A549 (cell line): ENCODE data around the gene LRG1. TPM values are rescaled to one million over a fixed set of nuclear protein-coding genes. Genes with fewer than 3 reads are reported as not detected.

Experiments used
- ATAC-seq, 2 experiments: fragments of 200-7000 bp in 1 of 2; fragments of >200 bp in 1 of 2; cut with Nextera tagmentation in 1 of 2; cut with Tn5 transposase in 1 of 2; 3 replicates each; pipeline versions ENCODE4 v1.8.0 to v1.9.1; 2018 to 2020; ENCODE audit warnings: mild to moderate bottlenecking in 1 of 2, moderate library complexity in 1 of 2
- CTCF ChIA-PET: fragments of 300-600 bp; sonication (Branson Sonifier 250); formaldehyde crosslinking; extraction: SDS; loops from one replicate; lab custom pipeline; 2021; ENCODE audit warnings: antibody characterized with exemption, inconsistent platforms; lab: Yijun Ruan, JAX
- POLR2A ChIA-PET: fragments of 350-600 bp; formaldehyde crosslinking; extraction: SDS; loops from one replicate; lab custom pipeline; 2021; ENCODE audit warnings: antibody characterized with exemption, inconsistent platforms; lab: Yijun Ruan, JAX
- DNase-seq, 2 experiments: peaks; one replicate each; pipeline versions ENCODE4 v3.0.0 to v3.0.0-alpha.2; 2011 to 2016; ENCODE audit warnings: low read depth in 1 of 2, low spot score in 1 of 2
- FAIRE-seq: peaks from 2 replicates; lab custom pipeline; 2011; peaks lifted over from hg19 to GRCh38; lab: Jason Lieb, UNC
- H3K27ac ChIP-seq, 2 experiments: fragments of >200 bp; sonication (Bioruptor Twin); formaldehyde crosslinking; 3 replicates each; pipeline ENCODE4 v1.5.1; 2016 to 2017
- H3K4me1 ChIP-seq: fragments of >200 bp; sonication (Bioruptor Twin); formaldehyde crosslinking; 3 replicates; pipeline ENCODE4 v1.6.1; 2016
- H3K4me2 ChIP-seq: fragments of >200 bp; sonication (Bioruptor Twin); formaldehyde crosslinking; 3 replicates; pipeline ENCODE4 v1.6.1; 2016
- H3K4me3 ChIP-seq: fragments of >200 bp; sonication (Bioruptor Twin); formaldehyde crosslinking; 3 replicates; pipeline ENCODE4 v1.5.1; 2016
- H3K9me3 ChIP-seq: fragments of >200 bp; sonication (Bioruptor Twin); formaldehyde crosslinking; 3 replicates; pipeline ENCODE4 v1.6.1; 2016
- CBX8 ChIP-seq: fragments of 200-600 bp; sonication (generic); IDR thresholded peaks from 2 replicates; pipeline ENCODE4 v1.6.1; 2016
- CHD2 ChIP-seq: fragments of 150-350 bp; IDR thresholded peaks from 2 replicates; pipeline ENCODE4 v1.6.1; 2014; ENCODE audit warnings: low read length; ENCODE audit not compliant: partially characterized antibody
- CHD4 ChIP-seq: fragments of 200-600 bp; sonication (generic); IDR thresholded peaks from 2 replicates; pipeline ENCODE4 v1.6.1; 2016; ENCODE audit warnings: antibody characterized with exemption, mild to moderate bottlenecking, borderline replicate concordance
- EHF ChIP-seq: fragments of 250-450 bp; sonication (Bioruptor Pico); IDR thresholded peaks from 2 replicates; pipeline ENCODE4 v1.5.0; 2020; ENCODE audit warnings: mild to moderate bottlenecking
- FOSB ChIP-seq: fragments of 250-450 bp; sonication (Bioruptor Pico); IDR thresholded peaks from 2 replicates; pipeline ENCODE4 v1.5.0; 2020; ENCODE audit warnings: mild to moderate bottlenecking, moderate library complexity
- FOXS1 ChIP-seq: fragments of 250-450 bp; sonication (Bioruptor Pico); IDR thresholded peaks from 2 replicates; pipeline ENCODE4 v1.5.0; 2020; ENCODE audit warnings: mild to moderate bottlenecking, moderate library complexity
- GATA3 ChIP-seq: IDR thresholded peaks from 2 replicates; pipeline ENCODE4 v1.6.1; 2012; ENCODE audit warnings: borderline replicate concordance
- HDAC2 ChIP-seq: fragments of 200-600 bp; sonication (generic); IDR thresholded peaks from 2 replicates; pipeline ENCODE4 v1.6.1; 2016
- HEYL ChIP-seq: fragments of 250-450 bp; sonication (Bioruptor Pico); IDR thresholded peaks from 2 replicates; pipeline ENCODE4 v1.8.0; 2021; ENCODE audit warnings: mild to moderate bottlenecking, moderate library complexity
- HOXA7 ChIP-seq: fragments of 250-450 bp; sonication (Bioruptor Pico); IDR thresholded peaks from 2 replicates; pipeline ENCODE4 v1.5.0; 2020; ENCODE audit warnings: mild to moderate bottlenecking, moderate library complexity
- HOXB13 ChIP-seq: fragments of 250-450 bp; sonication (Bioruptor Pico); IDR thresholded peaks from 2 replicates; pipeline ENCODE4 v1.5.0; 2020; ENCODE audit warnings: low read depth, mild to moderate bottlenecking, moderate library complexity
- KDM1A ChIP-seq: fragments of 200-600 bp; sonication (generic); IDR thresholded peaks from 2 replicates; pipeline ENCODE4 v1.6.1; 2016; ENCODE audit warnings: low read depth, mild to moderate bottlenecking
- KDM5A ChIP-seq: fragments of 200-600 bp; sonication (generic); IDR thresholded peaks from 2 replicates; pipeline ENCODE4 v1.6.1; 2016; ENCODE audit warnings: antibody characterized with exemption, mild to moderate bottlenecking
- MAFK ChIP-seq: fragments of 450-650 bp; IDR thresholded peaks from 2 replicates; pipeline ENCODE4 v1.6.1; 2014; ENCODE audit not compliant: partially characterized antibody
- NFE2L2 ChIP-seq: fragments of 150-350 bp; conservative IDR thresholded peaks from 2 replicates; pipeline ENCODE4 v1.6.1; 2014; ENCODE audit warnings: low read length
- NPAS2 ChIP-seq: fragments of 250-450 bp; sonication (Bioruptor Pico); IDR thresholded peaks from 2 replicates; pipeline ENCODE4 v1.8.0; 2022; ENCODE audit warnings: mild to moderate bottlenecking, moderate library complexity, borderline replicate concordance
- NR3C1 ChIP-seq: fragments of >200 bp; sonication (Bioruptor Twin); formaldehyde crosslinking; IDR thresholded peaks from 3 replicates; pipeline ENCODE4 v1.6.1; 2017
- PHF8 ChIP-seq: fragments of 200-600 bp; sonication (generic); IDR thresholded peaks from 2 replicates; pipeline ENCODE4 v1.6.1; 2016; ENCODE audit warnings: low read depth, mild to moderate bottlenecking, antibody characterized with exemption, moderate library complexity, borderline replicate concordance
- POLR2A ChIP-seq: IDR thresholded peaks from 2 replicates; pipeline ENCODE4 v1.6.1; 2012; ENCODE audit warnings: mild to moderate bottlenecking, low read length
- POLR2AphosphoS2 ChIP-seq: conservative IDR thresholded peaks from 2 replicates; pipeline ENCODE4 v1.6.1; 2012; ENCODE audit warnings: low read length, improper control_type of control experiment, inconsistent platforms
- RAD21 ChIP-seq, 2 experiments: fragments of >200 bp in 1 of 2; sonication (Bioruptor Twin) in 1 of 2; formaldehyde crosslinking in 1 of 2; IDR thresholded peaks in 1 of 2; conservative IDR thresholded peaks in 1 of 2; 2 replicates in 1 of 2; 3 replicates in 1 of 2; pipeline ENCODE4 v1.6.1; 2012 to 2018; ENCODE audit warnings: inconsistent platforms in 1 of 2
- RCOR1 ChIP-seq: fragments of 150-350 bp; IDR thresholded peaks from 2 replicates; pipeline ENCODE4 v1.6.1; 2014; ENCODE audit warnings: antibody characterized with exemption, low read length, low read depth
- RFX5 ChIP-seq: fragments of 450-650 bp; IDR thresholded peaks from 2 replicates; pipeline ENCODE4 v1.7.1; 2014; ENCODE audit warnings: antibody characterized with exemption, mild to moderate bottlenecking, moderate library complexity
- SREBF2 ChIP-seq: fragments of 450-650 bp; IDR thresholded peaks from 2 replicates; pipeline ENCODE4 v1.6.1; 2014; ENCODE audit warnings: mild to moderate bottlenecking, moderate library complexity
- TP53 ChIP-seq: fragments of 250-450 bp; sonication (Bioruptor Pico); IDR thresholded peaks from 2 replicates; pipeline ENCODE4 v1.5.0; 2021; ENCODE audit warnings: mild to moderate bottlenecking, moderate library complexity
- ZC3H11A ChIP-seq: fragments of 450-650 bp; IDR thresholded peaks from 2 replicates; pipeline ENCODE4 v1.6.1; 2014; ENCODE audit warnings: antibody characterized with exemption, mild to moderate bottlenecking
- ZSCAN20 ChIP-seq: fragments of 250-450 bp; sonication (Bioruptor Pico); IDR thresholded peaks from 2 replicates; pipeline ENCODE4 v1.8.0; 2022; ENCODE audit warnings: mild to moderate bottlenecking, moderate library complexity
- WGBS: methylation state at CpG from one replicate; pipeline ENCODE4 v1.1.6; 2017; ENCODE audit errors: missing lambda C conversion rate; 5-methylcytosine and 5-hydroxymethylcytosine counted together
- polyA plus RNA-seq, 4 experiments: library from polyadenylated mRNA; depleted of rRNA in 3 of 4; stranded (reverse); fragments of >200 nt; fragmentation: RNase III in 1 of 4; extraction: RNeasy Plus Mini Kit Qiagen cat#74134 plus additional on column Dnase treatment in 1 of 4; gene quantifications; 2 replicates in 3 of 4; 3 replicates in 1 of 4; pipeline ENCODE4 v1.2.3, GENCODE V29; 2011 to 2017
- TF ChIP-seq, protein P1 (sequence below): fragments of >200 bp; sonication (Bioruptor Twin); formaldehyde crosslinking; IDR thresholded peaks from 3 replicates; pipeline ENCODE4 v1.6.1; 2016
- TF ChIP-seq, protein P2 (sequence below): fragments of 450-650 bp; IDR thresholded peaks from 2 replicates; pipeline ENCODE4 v1.6.1; 2014; ENCODE audit warnings: antibody characterized with exemption
- TF ChIP-seq, protein P3 (sequence below): fragments of >200 bp; sonication (Bioruptor Twin); formaldehyde crosslinking; IDR thresholded peaks from 3 replicates; pipeline ENCODE4 v1.5.1; 2016
- TF ChIP-seq, protein P4 (sequence below): fragments of >200 bp; sonication (Bioruptor Twin); formaldehyde crosslinking; IDR thresholded peaks from 2 replicates; pipeline ENCODE4 v1.6.1; 2016

LRG1 gene
- polyA plus RNA-seq, 2 of the 4 experiments (the other 2 are of a cell fraction), result 0.18 TPM; not detected in 1

DNA sequence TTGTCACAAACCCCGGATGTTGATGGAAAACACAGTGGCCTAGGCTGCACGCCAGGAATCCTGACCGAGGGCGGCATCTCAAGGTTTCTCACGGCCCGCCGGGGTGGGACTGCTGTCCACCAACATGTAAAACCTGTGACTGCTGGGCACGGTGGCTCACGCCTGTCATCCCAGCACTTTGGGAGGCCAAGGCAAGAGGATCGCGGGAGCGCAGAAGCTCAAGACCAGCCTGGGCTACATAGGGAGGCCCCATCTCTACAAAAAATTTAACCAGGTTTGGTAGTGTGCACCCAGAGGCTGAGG, 32.7 kb downstream of the LRG1 start:
- ChIA-PET CTCF (interaction anchor here (1.0 to 4.0 kb wide), 2 partner anchors 17 to 53 kb away, joined by 3 to 23 read pairs; partner anchors contain the start of gene SEMA6B), POLR2A (no interaction called here)
- Histone ChIP-seq H3K4me3 (no peak overlapping the region), H3K4me2 (no peak overlapping the region), H3K4me1 (no peaks in the 10 kb centered on the region), H3K9me3 (no peaks in the 10 kb centered on the region), H3K27ac (no peak overlapping the region)
- TF ChIP-seq CBX8 (no peak), MAFK (no peak), HOXA7 (CRISPR knock-in tag) (no peak), HEYL (CRISPR knock-in tag) (no peak), HOXB13 (CRISPR knock-in tag) (no peak), FOSB (no peak), RAD21 (conservative IDR thresholded peaks at IDR 0.05 in 1 of 2, IDR thresholded peaks at IDR 0.05 in 1 of 2) (no peak)
- TF ChIP-seq, protein P1, sequence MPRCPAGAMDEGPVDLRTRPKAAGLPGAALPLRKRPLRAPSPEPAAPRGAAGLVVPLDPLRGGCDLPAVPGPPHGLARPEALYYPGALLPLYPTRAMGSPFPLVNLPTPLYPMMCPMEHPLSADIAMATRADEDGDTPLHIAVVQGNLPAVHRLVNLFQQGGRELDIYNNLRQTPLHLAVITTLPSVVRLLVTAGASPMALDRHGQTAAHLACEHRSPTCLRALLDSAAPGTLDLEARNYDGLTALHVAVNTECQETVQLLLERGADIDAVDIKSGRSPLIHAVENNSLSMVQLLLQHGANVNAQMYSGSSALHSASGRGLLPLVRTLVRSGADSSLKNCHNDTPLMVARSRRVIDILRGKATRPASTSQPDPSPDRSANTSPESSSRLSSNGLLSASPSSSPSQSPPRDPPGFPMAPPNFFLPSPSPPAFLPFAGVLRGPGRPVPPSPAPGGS, result no peak
- no peak for ATAC-seq
- FAIRE-seq, result no peak
- no CpG with 5 or more reads among the region's 12 CpGs for WGBS
- DNase-seq, result no peak

DNA sequence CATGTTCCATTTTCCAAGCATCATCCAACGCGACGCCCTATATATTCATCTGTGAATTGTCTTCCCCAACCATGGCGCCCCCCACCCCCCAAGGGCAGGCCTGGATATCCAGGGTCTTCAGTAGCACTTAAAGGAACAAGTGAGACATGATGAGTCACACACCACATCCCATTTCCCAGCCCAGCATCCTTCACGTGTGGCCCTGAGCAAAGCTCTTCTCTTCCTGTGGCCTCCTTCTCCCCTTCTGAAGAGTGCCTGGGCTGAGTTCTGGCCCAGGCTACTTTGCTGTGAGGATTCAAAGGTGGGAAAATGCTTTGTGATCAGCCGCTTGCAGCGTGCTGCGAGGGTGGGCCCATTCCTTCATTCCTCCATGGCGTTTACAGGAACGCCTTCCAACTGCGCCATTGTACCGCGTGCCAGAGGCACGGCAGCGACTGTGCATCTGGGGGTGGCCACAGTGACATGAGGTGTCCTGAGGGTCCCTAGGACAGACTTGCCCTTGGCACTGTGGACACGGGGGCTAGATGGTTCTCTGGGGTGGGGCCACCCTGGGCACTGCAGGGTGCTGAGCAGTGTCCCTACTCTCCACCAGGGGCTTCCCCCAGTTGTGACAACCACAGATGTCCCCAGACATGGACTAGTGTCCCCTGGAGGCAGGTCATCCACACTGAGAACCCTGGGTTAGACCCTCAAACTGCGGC, 33.2 kb downstream of the LRG1 start:
- 86% methylated on average over 15 of the region's 17 CpGs for WGBS
- H3K4me1 ChIP-seq, result no peaks in the 10 kb centered on the region
- no peak for TF ChIP-seq NPAS2 (CRISPR knock-in tag)
- no peak for TF ChIP-seq HOXA7 (CRISPR knock-in tag)
- no peak for TF ChIP-seq ZC3H11A
- TF ChIP-seq CHD4, result no peak
- TF ChIP-seq KDM5A, result no peak
- no peak for TF ChIP-seq FOXS1 (CRISPR knock-in tag)
- no peak for TF ChIP-seq NR3C1
- no peak for TF ChIP-seq PHF8
- TF ChIP-seq ZSCAN20 (CRISPR knock-in tag), result no peak
- no peak for TF ChIP-seq RCOR1
- no peak for TF ChIP-seq POLR2AphosphoS2
- TF ChIP-seq CHD2, result no peak
- no peak for TF ChIP-seq KDM1A
- no peak overlapping the region for H3K4me3 ChIP-seq
- no peak for FAIRE-seq
- no peak overlapping the region for H3K4me2 ChIP-seq
- no peak for DNase-seq
- no peak for ATAC-seq
- ChIA-PET POLR2A (no interaction called here), CTCF (interaction anchor here (3.1 to 4.0 kb wide), 2 partner anchors 18 kb away, joined by 14 to 23 read pairs; no protein-coding TSS in a partner anchor)
- H3K9me3 ChIP-seq, result no peaks in the 10 kb centered on the region
- H3K27ac ChIP-seq, result no peak overlapping the region

DNA sequence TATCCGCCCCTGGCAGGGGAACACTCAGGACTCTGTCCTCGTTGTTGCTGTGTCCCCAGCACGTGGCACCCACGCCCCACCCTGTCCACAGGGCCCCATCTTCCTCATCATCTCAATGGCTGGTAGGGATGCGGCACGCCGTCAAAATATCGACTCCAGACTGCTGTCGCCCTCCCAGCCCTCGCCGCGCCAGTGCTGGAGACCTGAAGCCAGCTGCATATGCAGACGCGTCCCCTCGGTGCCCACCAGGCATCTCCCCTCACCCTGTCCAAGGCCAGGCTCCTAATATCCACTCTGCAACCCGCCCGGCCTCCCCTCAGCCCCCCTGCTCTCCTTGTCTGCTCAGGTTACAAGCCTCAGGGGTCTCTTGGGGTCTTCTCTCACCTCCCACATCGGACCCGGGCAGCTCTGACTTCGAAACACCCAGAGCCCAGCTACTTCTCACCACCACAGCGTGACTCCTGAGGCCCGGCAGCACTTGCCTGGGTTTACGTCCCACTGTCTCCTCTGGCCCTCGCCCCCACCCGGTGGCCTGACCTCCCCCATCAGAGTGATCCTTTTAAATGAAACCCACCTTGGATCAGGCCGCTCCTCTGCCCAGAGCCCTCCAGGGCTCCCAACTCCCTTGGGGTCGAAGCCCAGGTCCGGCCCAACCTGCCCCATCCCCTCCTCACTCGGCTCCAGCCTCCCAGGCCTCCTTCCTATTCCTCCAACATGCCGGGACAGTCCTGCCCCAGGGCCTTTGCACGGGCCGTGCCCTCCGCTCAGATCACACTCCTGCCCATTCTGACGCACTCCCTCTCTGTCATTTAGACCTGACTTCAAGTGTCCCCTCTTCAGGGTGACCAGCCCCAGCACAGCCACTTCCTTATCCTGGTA, 34.0 kb downstream of the LRG1 start:
- no peak overlapping the region for H3K27ac ChIP-seq
- POLR2A ChIA-PET, result no interaction called here
- H3K4me1 ChIP-seq, result no peaks in the 10 kb centered on the region
- no peaks in the 10 kb centered on the region for H3K9me3 ChIP-seq
- CTCF ChIA-PET, result interaction anchor here (3.1 kb wide), 1 partner anchor 19 kb away, joined by 14 read pairs; no protein-coding TSS in a partner anchor
- DNase-seq (no peak), ATAC-seq (no peak), FAIRE-seq (no peak)
- H3K4me2 ChIP-seq, result no peak overlapping the region
- WGBS, result 94% methylated on average over 33 of the region's 34 CpGs
- no peak overlapping the region for H3K4me3 ChIP-seq
- no peak for TF ChIP-seq GATA3
- no peak for TF ChIP-seq RFX5
- TF ChIP-seq FOSB, result no peak
- TF ChIP-seq TP53, result no peak
- no peak for TF ChIP-seq SREBF2
- no peak for TF ChIP-seq EHF (CRISPR knock-in tag)
- TF ChIP-seq KDM5A, result no peak
- TF ChIP-seq HDAC2, result no peak
- TF ChIP-seq, protein P2, sequence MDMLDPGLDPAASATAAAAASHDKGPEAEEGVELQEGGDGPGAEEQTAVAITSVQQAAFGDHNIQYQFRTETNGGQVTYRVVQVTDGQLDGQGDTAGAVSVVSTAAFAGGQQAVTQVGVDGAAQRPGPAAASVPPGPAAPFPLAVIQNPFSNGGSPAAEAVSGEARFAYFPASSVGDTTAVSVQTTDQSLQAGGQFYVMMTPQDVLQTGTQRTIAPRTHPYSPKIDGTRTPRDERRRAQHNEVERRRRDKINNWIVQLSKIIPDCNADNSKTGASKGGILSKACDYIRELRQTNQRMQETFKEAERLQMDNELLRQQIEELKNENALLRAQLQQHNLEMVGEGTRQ, result no peak
- TF ChIP-seq HEYL (CRISPR knock-in tag), result no peak
- TF ChIP-seq, protein P3, sequence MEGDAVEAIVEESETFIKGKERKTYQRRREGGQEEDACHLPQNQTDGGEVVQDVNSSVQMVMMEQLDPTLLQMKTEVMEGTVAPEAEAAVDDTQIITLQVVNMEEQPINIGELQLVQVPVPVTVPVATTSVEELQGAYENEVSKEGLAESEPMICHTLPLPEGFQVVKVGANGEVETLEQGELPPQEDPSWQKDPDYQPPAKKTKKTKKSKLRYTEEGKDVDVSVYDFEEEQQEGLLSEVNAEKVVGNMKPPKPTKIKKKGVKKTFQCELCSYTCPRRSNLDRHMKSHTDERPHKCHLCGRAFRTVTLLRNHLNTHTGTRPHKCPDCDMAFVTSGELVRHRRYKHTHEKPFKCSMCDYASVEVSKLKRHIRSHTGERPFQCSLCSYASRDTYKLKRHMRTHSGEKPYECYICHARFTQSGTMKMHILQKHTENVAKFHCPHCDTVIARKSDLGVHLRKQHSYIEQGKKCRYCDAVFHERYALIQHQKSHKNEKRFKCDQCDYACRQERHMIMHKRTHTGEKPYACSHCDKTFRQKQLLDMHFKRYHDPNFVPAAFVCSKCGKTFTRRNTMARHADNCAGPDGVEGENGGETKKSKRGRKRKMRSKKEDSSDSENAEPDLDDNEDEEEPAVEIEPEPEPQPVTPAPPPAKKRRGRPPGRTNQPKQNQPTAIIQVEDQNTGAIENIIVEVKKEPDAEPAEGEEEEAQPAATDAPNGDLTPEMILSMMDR, result no peak
- TF ChIP-seq, protein P4, sequence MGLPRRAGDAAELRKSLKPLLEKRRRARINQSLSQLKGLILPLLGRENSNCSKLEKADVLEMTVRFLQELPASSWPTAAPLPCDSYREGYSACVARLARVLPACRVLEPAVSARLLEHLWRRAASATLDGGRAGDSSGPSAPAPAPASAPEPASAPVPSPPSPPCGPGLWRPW, result no peak
- no peak for TF ChIP-seq FOXS1 (CRISPR knock-in tag)
- no peak for TF ChIP-seq NFE2L2
- no peak for TF ChIP-seq RCOR1
- TF ChIP-seq POLR2A, result no peak
